ENCODE data around the gene CISD3.

CISD3 gene

DNA sequence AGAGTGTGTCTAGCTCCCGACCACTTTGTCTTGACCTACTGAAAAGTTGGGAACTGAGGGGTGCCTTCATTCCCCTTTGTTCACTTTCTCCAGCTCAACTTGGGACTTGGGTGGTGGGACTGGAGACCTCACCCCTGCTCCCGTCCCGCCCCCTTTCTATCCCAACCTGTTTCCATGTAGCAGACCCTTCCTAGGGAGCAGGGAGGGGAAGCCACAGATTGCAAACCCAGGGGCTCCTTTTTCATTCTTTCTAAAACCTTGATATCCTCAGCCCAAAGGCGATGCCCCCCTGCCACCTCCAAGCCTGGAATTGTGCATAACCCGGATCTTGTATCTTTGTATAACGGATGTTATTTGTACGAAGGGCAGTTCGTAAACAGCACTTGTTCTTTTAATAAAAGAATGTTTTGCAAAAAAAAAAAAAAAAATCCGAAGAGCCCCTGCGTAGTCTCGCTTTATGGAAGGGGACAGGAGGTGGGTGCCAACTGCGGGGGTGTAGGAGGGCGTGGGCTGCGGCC, 714 bp upstream of the CISD3 start:
- DNase-seq: no peak

DNA sequence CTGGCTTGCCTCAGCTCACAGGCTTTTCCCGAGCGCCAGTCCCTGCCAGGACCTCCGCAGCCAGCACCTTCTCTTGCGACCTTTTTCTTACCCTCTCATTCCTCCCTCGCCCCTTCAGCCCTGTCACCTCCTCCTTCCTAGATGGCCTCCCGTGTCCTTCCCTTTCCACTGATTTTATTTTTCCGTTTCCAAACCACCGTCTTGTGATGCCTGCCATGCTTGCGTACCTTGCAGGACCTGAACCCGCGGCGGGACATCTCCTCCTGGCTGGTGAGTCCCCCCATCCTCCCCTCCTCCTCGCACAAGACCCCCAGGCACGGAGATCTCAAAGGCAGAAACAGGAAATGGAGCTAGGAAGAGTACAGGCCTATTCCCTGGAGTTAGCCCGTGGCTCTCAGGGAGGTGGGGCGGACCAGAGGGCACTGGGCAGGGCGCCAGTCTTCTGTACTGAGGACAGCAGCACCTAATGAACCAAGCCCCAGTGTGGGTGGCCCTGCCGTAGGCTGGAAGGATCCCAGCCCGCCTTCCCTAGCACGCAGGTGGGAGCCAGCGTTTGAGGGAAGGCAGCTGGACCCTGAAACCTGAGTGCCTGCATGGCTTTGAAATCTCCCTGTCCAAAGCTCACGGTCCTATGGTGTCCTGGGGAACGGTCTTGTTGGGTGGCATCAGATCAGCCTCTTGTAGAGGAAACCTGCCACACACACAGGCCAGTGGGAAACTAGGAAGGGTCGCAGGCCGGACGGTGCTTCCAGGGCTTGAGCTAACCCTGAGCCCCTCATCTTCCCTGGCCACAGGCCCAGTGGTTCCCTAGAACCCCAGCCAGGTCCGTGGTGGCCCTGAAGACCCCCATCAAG, 612 bp downstream of the CISD3 start:
- DNase-seq: no peak

DNA sequence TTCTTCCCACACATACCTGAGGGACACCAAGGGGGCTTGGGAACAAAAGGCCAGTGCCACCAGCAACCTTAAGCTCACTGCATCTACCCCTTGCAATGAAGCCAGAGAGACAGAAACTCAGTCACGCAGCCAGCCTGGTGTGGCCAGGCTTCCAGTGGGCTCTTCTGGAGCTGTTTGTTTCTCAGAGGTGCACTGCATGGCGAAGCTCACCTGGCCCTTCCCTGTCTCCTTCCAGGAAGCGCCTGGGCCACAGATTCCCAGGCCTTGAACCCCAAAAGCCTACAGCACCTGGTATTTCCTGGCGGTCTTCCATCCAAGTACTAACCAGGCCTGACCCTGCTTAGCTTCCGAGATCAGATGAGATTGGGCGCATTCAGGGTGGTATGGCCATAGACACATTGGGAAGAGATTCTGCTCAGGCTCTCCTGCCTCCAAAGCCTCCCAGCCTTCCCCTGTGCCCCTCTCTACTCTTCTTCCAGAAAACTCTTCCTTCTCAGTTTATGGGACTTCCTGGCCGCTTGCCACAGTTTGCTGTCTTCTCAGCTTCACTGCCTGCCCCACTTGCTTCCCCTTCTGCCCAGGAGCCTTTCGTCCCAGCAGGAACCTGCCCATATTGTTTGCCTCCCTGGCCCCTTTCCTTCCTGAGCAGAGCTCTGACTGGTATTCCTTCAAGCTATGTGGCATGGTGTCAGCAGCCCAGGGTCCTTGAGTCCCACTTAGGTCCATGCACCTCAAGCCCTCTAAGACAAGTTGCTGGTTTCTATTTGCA, 1.6 kb downstream of the CISD3 start:
- no peak for DNase-seq

DNA sequence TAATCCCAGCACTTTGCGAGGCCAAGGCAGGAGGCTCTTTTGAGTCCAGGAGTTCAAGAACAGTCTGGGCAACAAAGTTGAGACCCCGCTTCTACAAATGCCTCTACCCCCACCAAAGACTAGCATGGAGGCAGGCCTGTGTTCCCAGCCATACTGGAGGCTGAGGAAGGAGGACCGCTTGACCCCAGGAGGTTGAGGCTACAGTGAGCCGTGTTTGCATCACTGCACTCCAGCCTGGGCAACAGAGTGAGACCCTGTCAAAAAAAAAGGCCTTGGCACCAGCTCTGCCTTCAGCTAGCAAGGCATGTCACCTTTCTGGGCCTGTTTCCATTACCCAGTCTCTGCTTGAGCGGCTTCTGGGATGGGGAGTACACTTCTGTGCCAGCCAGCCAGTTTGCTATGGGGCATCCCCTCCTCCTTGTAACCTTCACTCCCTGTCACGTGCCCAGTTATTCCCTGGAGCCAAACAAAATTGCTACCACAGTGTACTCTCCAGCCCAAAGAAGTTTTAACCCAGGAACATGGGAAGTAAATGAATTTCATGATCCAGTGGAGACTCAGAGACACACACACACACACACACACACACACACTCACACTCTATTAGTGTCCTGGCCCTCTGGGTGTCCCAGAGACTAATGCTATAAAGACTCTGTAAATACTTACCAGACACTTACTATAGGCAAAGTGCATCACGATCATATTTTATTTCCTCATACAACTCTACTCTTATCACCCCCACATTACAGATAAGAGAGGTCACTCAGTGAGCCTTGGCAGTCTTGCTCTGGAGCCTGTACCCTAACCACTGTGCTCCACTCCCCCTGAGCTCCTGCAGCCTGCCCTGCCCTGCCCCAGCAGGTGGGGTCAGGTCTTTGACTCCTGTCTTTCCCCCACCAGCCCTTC, 2.5 kb downstream of the CISD3 start:
- DNase-seq: no peak

DNA sequence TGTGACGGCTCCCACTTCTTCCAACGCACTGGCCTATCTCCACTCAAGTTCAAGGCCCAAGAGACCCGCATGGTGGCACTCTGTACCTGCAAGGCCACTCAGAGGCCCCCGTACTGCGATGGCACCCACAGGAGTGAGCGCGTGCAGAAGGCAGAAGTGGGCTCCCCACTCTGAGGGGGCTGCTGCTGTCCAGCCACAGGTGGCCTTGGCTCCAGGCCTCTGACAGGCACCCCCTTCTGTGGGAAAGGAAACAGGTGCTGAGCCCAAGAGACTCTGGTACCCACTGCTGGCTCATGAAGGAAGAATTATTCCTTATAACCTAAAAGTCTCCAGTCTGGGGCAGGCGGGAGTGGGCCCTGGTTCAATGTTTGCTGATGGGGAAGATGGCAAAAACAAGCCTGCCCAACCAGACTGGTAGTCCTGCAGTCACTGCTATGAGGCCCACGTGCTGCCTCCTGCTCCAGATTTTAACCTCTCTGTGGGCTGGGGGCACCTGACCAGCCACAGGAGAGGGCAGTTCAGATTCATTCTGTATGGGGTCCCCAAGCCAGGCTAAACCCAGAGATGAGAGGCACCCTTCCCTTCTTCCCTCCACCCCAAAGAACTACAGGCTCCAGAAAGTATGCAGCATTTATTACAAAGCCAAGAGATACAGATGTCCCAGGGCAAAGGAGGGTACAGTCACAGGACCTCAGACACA, 3.3 kb downstream of the CISD3 start:
- no peak for DNase-seq

DNA sequence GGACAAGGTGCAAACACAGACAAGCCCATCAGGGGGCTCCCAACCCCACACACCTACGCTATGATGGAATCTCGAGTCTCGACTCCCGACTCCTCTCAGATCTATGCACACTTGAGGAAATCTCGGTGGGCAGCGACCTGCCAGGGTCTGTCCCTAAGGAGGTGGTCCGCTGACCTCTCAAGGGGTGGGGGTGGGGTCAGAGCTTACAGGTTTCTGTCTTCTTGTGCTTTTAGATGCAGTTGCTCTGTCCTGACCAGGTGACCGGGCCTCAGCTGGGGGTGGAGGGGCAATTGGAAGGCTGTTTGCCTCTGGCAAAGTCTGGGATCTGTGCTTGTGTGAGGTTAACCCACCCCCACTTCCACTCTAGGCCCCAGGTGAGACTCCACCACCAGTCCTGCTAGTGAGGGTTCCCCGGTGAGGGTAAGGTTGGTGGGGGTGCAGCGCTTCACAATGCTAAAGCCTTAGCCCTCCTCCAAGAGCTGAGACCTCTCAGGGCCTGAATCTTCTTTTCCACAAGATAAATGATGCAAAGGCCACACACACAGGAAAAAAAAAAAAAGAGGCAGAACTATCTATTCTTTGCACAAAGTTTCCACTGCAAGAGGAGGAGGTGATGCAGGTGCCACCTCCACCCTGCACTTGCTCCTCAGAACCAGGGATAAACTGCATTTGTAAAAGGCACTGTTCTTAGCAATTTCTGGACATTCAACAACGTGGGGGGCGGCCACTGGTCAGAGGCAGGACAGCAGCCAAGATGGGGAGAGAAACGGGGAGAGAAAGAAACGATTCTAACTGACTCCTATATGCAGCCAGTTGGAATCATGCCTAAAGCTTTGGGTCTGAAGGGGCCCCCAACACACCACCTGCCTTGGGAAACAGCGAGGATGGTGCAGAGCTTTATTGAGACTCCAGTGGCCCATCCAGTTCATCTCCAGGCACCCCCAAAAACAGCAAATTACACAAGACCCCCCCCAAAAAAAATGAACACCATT, 4.1 kb downstream of the CISD3 start:
- peak; percentile 10 for DNase-seq

DNA sequence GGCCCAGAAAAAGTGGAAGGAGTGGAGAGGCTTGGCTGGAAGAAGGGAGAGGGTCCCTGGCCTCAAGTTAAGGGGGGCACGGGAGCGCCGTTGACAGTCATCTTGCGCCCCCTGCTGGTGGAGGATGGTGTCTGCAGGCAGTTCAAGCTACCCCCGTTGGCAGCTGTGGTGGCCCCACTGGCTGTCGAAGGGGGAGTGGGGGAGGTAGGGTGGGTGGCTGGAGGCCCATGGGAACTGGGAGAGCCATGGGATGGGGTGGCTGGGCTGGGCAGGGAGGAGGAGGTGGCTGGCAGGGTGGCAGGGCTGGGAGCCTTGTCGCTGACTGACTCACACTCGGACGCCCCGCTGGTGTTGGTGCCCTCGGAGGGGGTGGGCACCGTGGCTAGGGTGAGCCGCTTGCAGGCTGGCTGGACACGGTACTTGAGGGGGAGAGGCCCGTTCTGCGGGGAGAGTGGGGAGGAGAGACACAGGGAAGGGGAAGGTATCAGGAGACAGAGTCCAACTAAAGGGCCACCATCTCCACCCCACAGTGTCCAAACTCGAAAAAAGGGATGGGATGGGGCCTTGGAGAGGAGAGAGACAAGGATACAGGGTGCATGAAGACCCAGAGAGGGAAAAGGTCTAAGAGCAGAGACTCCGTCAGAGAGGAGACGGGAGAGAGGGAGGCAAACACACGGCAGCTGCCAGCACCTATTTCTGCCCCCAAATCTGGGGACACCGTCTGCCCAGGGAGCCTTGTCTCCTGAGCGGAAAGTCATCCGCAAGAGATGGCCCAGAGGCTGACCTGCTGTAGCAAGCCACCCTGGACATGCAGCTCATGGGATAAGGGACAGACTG, 5.2 kb downstream of the CISD3 start:
- DNase-seq: no peak

DNA sequence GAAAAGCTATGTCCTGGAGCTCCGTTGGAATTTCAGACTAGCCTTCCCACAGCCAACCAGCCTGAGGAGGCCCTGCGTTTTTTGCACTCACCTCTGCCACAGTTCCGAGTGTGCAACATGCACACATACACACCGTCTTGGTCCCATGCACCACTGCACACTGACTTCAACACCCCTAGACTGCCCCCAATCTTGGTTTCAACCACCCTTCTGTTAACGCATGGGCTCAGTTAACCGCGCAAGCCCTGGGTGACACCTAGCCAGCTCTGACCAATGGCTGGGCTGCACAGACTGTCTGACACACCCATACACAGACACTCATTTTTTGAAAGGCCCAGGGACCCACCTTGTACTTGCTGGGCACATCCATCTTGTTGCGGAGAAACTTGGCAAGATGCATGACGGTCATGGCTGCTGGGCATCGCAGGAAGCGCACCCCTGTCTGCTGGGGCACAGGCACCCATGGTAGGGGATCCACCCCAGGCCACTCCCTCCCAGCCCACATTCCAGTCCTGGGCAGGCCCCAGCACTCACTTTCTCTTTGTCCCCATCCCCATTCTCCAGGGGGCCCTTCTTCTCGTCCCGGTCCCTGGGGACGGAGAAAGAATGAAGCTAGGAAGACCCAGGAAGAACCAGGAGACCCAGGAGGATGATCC, 8.0 kb downstream of the CISD3 start:
- DNase-seq: no peak

DNA sequence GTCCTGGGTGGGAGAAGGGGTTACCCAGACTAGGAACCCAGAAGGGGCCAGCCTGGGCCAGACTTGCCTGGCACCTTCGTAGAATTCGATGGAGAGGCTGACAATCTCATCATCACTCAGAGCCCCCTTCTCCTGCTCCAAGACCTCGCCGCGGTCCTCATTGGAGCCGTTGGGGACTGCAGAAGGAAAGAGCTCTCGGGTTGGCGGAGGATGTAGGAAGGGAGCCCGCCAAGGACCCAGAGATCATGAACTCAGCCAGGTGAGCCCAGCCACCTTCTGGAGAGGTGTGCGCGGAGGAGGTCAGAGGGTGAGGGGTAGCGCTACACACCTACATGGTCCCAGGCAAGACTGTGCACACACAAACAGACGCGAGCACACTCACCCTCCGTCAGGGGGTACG, 8.5 kb downstream of the CISD3 start:
- DNase-seq: no peak

DNA sequence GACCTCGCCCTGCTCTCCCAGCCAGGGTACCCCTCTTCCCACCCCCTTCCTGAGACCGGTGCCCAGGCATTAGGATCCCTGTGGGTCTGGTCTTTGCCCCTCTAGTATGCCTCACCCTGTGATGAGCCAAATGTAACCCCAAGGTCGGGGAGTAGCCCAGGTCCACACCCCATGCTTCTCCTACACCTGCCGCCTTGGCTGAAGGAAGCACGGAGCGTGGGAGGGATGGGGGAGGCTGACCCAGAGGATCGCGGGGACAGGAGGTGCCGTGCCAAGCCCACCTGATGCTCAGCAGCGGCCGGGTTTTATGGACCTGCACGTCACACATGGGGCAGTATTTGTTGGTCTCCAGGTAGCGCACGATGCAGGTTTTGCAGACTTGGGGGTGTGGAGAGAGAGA, 9.2 kb downstream of the CISD3 start:
- DNase-seq: no peak

DNA sequence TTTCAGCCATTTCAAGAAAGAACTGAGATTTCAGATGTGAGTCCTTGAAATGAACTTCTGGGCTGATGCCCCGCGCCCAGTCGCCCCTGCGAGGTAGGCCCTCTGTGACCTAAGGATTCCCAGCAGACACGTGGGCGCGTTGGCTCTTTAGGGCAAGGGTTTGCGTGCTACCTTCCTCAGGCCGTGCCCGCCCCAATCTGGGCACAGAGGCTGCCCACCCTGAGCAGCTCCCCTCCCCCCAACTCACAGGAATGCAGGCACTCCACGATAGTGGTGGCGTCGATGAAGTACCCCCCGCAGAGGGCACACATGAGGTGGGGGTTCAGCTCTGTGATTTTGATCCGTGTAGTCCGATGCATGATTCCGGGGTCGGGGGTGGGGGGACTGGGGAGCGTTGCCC, 9.9 kb downstream of the CISD3 start:
- no peak for DNase-seq

DNA sequence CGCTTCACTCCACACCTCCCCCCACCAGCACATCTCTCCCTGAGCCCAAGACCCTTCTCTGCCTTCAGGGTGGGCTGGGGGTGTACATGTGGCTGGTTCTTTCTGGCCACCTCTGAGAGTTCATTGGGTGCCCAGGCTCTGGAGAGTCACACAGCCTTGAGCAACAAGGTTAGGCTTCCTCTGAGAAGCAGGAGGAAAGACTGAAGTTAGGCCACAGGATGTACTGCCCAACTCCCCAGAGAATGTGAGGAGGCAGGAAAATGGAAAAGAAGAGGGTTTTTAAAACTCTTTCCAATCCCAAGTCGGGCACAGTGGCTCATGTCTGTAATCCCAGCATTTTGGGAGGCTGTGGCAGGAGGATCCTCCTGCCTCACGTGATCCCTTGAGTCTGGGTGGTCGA, 10.7 kb downstream of the CISD3 start:
- no peak for DNase-seq

DNA sequence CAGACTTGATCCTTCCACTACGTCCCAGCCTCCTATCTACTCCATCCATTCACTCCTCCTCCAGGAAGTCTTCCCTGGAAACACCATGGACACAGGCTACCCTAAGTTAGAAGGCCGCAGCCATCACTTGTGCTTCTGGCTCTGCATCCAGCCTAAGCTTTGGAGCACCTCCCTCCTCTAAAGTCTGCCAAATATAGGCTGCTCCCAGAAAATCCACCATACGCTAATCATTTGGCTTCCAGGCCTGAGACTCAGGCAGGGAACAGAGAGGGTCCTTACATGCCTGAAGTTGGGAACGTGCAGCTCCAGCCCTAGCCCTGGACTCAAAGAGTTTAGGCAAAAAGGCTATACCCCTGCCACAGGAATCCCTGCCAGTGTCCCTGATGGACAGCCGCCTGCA, 11.3 kb downstream of the CISD3 start:
- no peak for DNase-seq

DNA sequence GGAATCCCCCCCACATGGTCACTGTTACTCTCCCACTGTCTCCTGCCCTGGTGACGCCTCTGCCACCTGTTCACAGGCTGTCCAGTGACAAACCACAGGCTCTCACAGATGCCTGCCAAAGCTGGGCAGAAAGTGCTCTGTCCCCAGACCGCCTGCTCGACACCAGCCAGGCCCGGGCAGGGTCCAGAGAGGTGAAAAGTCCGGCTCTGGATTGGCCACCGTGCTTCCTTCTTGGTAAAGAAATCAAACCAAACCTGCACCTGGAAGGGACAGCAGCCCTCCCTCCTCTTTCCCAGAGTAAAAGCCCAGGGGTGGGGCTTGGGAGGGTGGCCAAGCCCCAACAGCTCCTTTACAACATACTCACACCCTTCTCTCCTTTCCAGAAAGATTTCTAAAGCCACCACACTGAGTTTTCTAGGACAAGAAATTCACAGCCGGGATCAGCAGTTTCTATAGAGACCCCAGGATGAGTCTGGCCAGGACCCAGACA, 11.8 kb downstream of the CISD3 start:
- no peak for DNase-seq

DNA sequence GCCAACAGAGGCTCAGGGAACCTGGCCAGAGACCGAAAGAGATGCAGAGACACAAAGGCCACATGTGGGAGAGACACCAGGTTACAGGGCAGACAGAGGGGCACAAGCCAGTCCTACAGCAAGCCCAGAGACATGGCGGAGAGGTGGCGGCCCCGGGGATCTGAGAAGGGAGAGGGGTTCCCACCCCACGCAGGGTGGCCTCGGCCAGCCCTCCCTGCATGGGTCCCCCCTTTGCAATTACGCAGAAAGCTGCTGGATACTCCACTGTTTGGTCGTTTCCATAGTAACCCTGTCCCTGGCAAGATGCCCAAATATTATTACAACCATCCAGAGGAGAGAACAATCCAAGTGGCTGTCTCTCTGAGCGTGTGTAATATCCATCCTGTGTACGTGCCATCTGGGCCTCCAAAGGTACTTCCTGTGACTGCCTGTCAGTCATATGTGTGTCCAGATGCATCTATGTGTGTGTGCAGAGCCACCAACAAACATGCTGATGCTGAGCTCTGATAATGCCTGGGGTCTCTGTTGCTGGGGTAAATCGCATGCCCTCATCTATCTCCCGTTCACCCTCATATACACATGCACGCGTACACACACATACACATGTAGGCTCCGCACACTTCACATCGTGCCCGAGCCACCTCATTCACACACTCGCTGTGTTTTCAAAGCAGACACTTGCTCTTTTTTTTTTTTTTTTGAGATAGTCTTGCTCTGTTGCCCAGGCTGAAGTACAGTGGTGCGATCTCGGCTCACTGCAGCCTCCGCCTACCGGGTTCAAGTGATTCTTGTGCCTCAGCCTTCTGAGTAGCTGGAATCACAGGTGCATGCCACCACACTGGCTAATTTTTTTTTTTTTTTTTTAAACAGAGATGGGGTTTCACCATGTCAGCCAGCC, 12.5 kb downstream of the CISD3 start:
- peak; percentile 19 for DNase-seq

DNA sequence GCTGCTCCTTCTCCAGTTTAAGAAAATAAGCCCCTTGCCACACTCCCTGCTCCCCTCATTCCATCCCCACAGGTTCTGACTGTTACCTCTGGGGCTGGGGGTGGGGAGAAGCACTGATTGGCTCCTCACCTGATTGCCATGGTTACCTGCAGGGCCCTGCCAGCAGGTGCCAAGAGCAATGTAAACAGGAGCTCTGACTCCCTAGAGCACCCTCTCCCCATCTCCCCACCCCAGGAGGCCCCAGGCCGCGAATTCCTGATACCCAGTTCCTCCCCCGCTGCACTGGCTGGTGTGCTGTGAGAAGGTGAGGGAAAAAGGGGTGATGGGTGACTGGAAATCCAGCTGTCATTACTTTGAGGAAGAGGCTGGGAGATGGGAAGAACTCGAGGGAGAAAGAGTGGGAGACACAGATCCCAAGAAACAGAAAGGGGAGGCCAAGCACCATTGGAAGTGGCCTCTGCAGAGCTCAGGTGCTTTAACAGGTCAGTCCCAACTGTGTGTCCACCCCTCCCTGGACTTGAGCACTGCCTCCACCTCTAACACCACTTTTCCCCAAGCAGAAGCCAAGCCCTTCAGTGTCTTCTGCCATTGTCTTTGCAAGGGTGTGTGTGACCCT, 13.5 kb downstream of the CISD3 start:
- no peak for DNase-seq

DNA sequence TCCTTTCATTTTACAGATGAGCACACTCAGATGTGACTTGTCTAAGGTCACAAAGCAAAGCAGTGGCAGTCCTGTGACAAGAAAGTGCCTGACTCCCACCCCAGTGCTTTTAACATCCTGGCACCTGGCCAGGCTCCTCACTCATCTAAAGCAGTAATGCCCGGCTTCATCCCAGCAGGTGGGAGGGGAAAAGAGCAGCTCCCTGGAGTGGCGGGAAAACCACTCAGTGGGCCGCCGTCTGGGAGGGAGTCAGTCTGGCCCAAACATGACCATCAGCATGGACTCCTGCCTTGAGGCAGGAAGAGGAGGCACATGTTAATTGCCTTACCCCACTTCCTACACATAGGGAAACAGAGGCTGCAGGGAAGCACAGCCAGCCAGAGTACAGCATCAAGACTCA, 15.4 kb downstream of the CISD3 start:
- no peak for DNase-seq
